HL-60/S4 treated with retinoic acid at 250 ng/mL for 4 days and 3 days (cell line): ENCODE results near the gene ETV6.

Source experiments
- in situ Hi-C: fragments of 300-500 bp; cut with MboI; formaldehyde crosslinking; loops from 2 replicates; pipeline ENCODE4 v1.7.0; 2022; ENCODE audit warnings: low sequenced_read_pairs

The ETV6 gene

GRCh38 chr12:11769723-11770514, 120.4 kb downstream of the ETV6 start:
- in situ Hi-C loops, result no loop called here

GRCh38 chr12:11771356-11771755, 121.9 kb downstream of the ETV6 start:
- in situ Hi-C loops, result no loop called here

GRCh38 chr12:11771895-11772502, 122.5 kb downstream of the ETV6 start:
- in situ Hi-C loops, result no loop called here

GRCh38 chr12:11773889-11774677, 124.6 kb downstream of the ETV6 start:
- in situ Hi-C loops, result no loop called here

DNA sequence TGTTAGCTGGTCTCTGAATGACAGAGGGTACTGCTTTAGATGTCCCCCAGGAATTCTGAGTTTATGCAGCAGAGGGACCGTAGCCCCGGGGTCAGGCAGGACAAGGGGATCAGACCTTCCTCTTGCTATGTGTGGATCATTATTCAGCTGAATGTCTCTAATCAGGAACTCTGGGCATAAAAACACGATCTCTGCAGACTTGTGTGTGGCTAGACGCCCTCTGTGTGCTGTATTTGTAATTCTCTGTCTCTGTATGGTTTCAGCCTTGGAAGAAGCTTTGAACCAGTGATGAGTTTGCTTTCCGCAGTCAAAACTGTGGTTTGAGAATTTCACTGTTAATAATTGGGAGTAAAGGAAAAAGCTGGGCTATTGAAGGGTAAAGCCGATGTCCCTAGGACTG, 125.3 kb downstream of the ETV6 start:
- in situ Hi-C loops, result no loop called here

GRCh38 chr12:11776316-11776715, 126.8 kb downstream of the ETV6 start:
- in situ Hi-C loops, result no loop called here

DNA sequence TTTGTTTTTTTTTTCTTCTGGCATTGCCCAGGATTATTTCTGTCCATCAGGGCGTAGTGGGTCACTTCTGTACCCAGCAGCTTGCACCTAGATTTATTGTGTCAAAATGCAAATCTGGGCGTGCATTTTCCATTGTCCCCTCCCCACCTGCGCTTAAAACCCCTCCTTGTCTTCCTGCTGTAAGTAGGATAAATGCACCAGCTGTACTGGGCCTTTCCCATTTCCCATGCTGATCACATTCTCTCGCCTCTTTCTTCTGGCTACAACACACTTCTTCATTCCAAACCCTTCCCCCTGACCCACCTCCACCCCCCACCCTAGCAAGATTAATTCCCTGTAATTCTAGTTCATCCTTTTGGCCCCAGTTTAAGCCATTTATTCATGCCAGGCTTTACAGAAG, 128.0 kb downstream of the ETV6 start:
- in situ Hi-C loops, result no loop called here

DNA sequence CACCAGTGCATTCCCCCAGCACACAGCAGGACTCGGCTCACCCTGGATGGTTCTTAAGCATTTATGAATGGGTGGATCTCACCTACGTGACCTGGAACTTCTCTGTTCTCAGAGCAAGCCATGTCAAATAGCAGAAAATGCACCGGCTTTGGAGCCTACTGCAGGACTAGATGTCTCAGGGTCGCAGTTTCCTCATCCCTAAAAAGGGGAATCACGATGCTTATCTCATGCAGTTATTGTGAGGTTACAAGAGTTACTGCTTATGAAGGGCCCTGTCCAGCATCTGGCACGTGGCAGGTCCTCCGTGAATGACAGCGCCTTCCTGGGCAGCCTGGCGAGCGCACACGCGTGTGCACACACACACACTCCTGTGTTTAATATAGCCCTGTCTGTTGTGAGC, 128.5 kb downstream of the ETV6 start:
- in situ Hi-C loops, result no loop called here

DNA sequence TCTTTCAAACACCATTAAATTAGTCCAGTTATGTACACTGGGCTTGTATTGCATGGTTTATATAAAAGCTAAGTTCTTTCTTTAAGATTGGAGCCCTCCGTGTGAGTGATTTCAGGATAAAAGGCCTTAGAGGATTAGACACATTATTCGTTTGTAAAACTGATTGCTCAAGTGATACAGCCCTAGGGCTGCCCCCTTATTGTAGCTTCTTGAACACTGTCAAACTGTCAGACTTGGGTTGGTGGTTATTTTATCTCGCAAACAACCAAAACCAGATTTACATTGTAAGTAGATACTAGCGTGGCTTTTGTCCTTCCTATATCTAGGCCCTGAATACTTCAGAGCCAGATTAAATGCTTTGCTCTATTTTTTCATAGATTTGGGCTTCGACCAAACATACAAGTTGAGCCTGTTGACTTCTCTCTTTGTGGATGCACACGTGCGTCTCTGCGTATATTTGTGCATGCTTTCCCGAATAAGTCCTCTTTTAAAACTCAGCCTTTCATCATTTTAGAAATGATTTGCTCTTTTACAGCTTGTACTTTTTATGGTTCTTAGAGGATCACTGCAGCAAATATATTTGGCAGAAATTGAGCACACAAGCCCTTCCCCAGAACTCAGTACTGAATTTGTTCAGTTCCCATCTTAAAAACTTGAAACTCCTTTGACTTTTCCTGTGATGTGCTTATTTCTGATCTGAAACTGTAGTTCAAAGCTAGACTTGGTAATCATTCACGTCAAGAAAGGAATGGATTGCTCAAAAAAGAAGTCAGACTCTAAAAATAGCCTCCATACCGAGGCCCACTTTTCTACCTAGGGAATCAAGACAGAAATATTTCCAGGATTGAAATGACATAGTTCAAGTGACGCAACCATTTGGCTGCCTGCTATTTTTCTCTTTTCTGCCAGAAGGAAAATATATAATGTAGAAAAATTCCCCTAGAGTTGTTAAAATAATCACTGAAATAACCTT, 129.5 kb downstream of the ETV6 start:
- in situ Hi-C loops, result no loop called here

DNA sequence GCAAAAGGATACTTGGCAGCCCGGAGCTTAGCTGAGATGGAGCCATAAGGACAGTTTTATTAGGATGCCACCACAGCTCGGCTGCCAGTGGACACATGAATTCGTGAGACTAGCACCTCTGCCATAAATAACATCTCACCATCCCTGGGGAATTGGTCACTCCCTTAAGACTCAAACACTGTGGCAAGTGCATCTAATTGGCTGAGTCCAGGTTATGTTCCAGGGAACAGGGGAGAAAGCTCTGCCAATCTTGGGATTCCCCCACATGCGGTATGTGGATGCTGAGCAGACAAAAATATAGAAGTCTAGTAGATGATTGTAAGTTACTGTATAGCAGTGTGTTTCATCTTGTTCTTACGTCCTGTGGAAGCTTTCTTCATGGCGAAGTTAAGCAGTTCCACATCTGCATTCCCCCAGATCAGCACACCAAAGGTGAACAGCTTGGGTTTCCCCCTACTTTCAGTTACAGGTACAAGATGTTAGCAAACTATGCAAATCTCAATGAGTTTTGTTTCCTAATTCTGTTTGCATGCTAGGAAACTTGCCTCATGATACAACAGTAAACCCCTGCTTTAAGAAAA, 131.1 kb downstream of the ETV6 start:
- in situ Hi-C loops, result no loop called here

GRCh38 chr12:11782914-11783420, 133.5 kb downstream of the ETV6 start:
- in situ Hi-C loops, result no loop called here

DNA sequence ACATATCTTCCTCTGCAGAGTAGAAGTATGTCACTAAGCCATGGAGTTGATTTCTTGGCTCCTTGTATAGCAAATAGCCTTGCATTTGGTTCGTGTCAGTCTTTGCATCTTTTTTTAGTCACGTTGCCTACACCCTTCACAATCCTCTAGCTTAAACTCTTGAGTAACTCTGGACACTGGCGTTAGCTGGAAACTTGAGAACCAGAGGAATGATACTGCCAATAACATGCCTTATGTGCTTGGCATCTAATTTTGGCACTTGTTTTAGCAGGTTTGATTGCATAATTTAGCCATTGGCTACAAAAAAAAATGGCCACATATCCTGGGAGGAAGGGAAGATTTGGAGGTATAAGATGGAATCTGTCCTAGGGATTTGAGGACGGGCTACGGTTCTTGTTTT, 136.2 kb downstream of the ETV6 start:
- in situ Hi-C loops, result no loop called here

- in situ Hi-C loops, result no loop called here
Observed at GRCh38 chr12:11786638-11787365, 137.3 kb downstream of the ETV6 start.

- in situ Hi-C loops, result no loop called here
Observed at GRCh38 chr12:11787437-11787836, 138.0 kb downstream of the ETV6 start.

GRCh38 chr12:11787933-11788849, 138.7 kb downstream of the ETV6 start:
- in situ Hi-C loops, result no loop called here

GRCh38 chr12:11793921-11794710, 144.6 kb downstream of the ETV6 start:
- in situ Hi-C loops, result no loop called here

DNA sequence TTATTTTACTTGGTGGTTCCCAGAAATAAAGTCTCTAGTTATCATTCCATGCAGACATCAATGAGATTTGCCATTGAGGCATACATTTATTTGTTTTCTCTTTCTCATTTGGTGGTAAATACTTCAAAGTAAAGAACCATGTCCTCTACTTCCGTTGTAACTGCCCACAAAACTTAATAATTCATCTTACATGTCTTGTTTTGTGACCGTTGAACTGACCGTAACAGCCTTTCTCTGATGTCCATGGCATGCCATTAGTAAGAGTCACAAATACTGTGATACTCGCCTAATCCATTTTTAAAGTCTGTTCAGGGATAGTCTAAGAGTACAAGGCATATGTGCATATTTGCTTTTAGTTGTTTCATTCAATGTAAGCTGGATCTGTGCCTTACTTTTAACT, 145.3 kb downstream of the ETV6 start:
- in situ Hi-C loops, result no loop called here
